Activated naive CD8-positive, alpha-beta T cell treated with anti-CD3 and anti-CD28 coated beads for 36 hours (primary cell): Measurements from ENCODE around the gene SLCO2A1. TPM values are rescaled to one million over a fixed set of nuclear protein-coding genes. Genes with fewer than 3 reads are reported as not detected.

Experiments
- DNase-seq: peaks from one replicate; pipeline ENCODE4 v3.0.0; 2021
- H3K27ac Mint-ChIP-seq: one replicate; pipeline ENCODE4 v1.8.0; 2022; ENCODE audit warnings: mild to moderate bottlenecking, moderate library complexity, mixed read lengths
- H3K27me3 Mint-ChIP-seq: one replicate; pipeline ENCODE4 v1.8.0; 2022; ENCODE audit warnings: mild to moderate bottlenecking, mixed read lengths
- H3K36me3 Mint-ChIP-seq: one replicate; pipeline ENCODE4 v1.8.0; 2021; ENCODE audit warnings: mild to moderate bottlenecking, mixed read lengths
- H3K4me1 Mint-ChIP-seq: one replicate; pipeline ENCODE4 v1.8.0; 2021; ENCODE audit warnings: mixed read lengths
- H3K4me3 Mint-ChIP-seq: one replicate; pipeline ENCODE4 v1.8.0; 2022; ENCODE audit warnings: mild to moderate bottlenecking, moderate library complexity, mixed read lengths
- H3K9me3 Mint-ChIP-seq: one replicate; pipeline ENCODE4 v1.8.0; 2022; ENCODE audit warnings: mixed read lengths
- total RNA-seq, 2 experiments: library from RNA; stranded (reverse); gene quantifications; one replicate each; pipeline ENCODE4 v1.2.3, GENCODE V29; 2021

The SLCO2A1 gene
- total RNA-seq, 2 experiments from 2014 or later = 0.08 TPM; not detected in 1

GRCh38 chr3:133884887-133885711 lies 144.6 kb downstream of the SLCO2A1 start:
- no peaks in the 10 kb centered on the region for H3K36me3 Mint-ChIP-seq
- H3K4me1 Mint-ChIP-seq = peaks cover 3% of the 10 kb centered on the region
- no peak overlapping the region for H3K4me3 Mint-ChIP-seq
- no peaks in the 10 kb centered on the region for H3K9me3 Mint-ChIP-seq
- no peak for DNase-seq
- H3K27me3 Mint-ChIP-seq = peaks cover 8% of the 10 kb centered on the region
- H3K27ac Mint-ChIP-seq = no peak overlapping the region

GRCh38 chr3:133884054-133884886 lies 145.5 kb downstream of the SLCO2A1 start:
- no peak overlapping the region for H3K27ac Mint-ChIP-seq
- peaks cover 3% of the 10 kb centered on the region for H3K4me1 Mint-ChIP-seq
- H3K27me3 Mint-ChIP-seq = peaks cover 8% of the 10 kb centered on the region
- no peaks in the 10 kb centered on the region for H3K36me3 Mint-ChIP-seq
- H3K9me3 Mint-ChIP-seq = no peaks in the 10 kb centered on the region
- no peak overlapping the region for H3K4me3 Mint-ChIP-seq
- DNase-seq = no peak

GRCh38 chr3:133883641-133884040 lies 146.1 kb downstream of the SLCO2A1 start:
- DNase-seq = no peak
- Mint-ChIP-seq H3K27ac (no peak overlapping the region), H3K4me1 (peaks cover 3% of the 10 kb centered on the region), H3K36me3 (no peaks in the 10 kb centered on the region), H3K9me3 (peaks cover 2% of the 10 kb centered on the region), H3K4me3 (no peak overlapping the region), H3K27me3 (peaks cover 8% of the 10 kb centered on the region)

GRCh38 chr3:133882986-133883586 lies 146.6 kb downstream of the SLCO2A1 start:
- Mint-ChIP-seq H3K4me3 (no peak overlapping the region), H3K36me3 (no peaks in the 10 kb centered on the region), H3K27ac (no peak overlapping the region), H3K9me3 (peaks cover 8% of the 10 kb centered on the region), H3K27me3 (peaks cover 8% of the 10 kb centered on the region), H3K4me1 (peaks cover 3% of the 10 kb centered on the region)
- DNase-seq = no peak

- Mint-ChIP-seq H3K9me3 (peaks cover 15% of the 10 kb centered on the region), H3K27me3 (peaks cover 8% of the 10 kb centered on the region), H3K27ac (no peak overlapping the region), H3K4me3 (no peak overlapping the region), H3K4me1 (peaks cover 3% of the 10 kb centered on the region), H3K36me3 (no peaks in the 10 kb centered on the region)
- no peak for DNase-seq
Observed at GRCh38 chr3:133881939-133882825, 147.5 kb downstream of the SLCO2A1 start.

GRCh38 chr3:133881492-133881891 lies 148.2 kb downstream of the SLCO2A1 start:
- Mint-ChIP-seq H3K27me3 (peaks cover 8% of the 10 kb centered on the region), H3K27ac (no peak overlapping the region), H3K4me3 (no peak overlapping the region), H3K9me3 (peaks cover 15% of the 10 kb centered on the region), H3K36me3 (no peaks in the 10 kb centered on the region), H3K4me1 (peaks cover 3% of the 10 kb centered on the region)
- DNase-seq = no peak

GRCh38 chr3:133880886-133881455 lies 148.8 kb downstream of the SLCO2A1 start:
- no peak for DNase-seq
- peaks cover 15% of the 10 kb centered on the region for H3K9me3 Mint-ChIP-seq
- H3K27me3 Mint-ChIP-seq = peaks cover 12% of the 10 kb centered on the region
- peaks cover 3% of the 10 kb centered on the region for H3K4me1 Mint-ChIP-seq
- no peak overlapping the region for H3K27ac Mint-ChIP-seq
- H3K4me3 Mint-ChIP-seq = no peak overlapping the region
- H3K36me3 Mint-ChIP-seq = no peaks in the 10 kb centered on the region

- Mint-ChIP-seq H3K27ac (no peak overlapping the region), H3K4me1 (peaks cover 3% of the 10 kb centered on the region), H3K9me3 (peaks cover 15% of the 10 kb centered on the region), H3K4me3 (no peak overlapping the region), H3K27me3 (peaks cover 12% of the 10 kb centered on the region), H3K36me3 (no peaks in the 10 kb centered on the region)
- DNase-seq = no peak
Observed at GRCh38 chr3:133880287-133880686, 149.4 kb downstream of the SLCO2A1 start.

- no peaks in the 10 kb centered on the region for H3K36me3 Mint-ChIP-seq
- no peak for DNase-seq
- no peak overlapping the region for H3K4me3 Mint-ChIP-seq
- H3K27ac Mint-ChIP-seq = no peak overlapping the region
- H3K4me1 Mint-ChIP-seq = peaks cover 3% of the 10 kb centered on the region
- H3K9me3 Mint-ChIP-seq = peaks cover 15% of the 10 kb centered on the region
- peaks cover 8% of the 10 kb centered on the region for H3K27me3 Mint-ChIP-seq
Observed at GRCh38 chr3:133878518-133878917, 151.2 kb downstream of the SLCO2A1 start.

Other genes with a start within 250 kb of the SLCO2A1 start
- 10 to 100 TPM; 91.3 to 94.0 TPM for gene SRPRB, start 224.1 kb downstream of the SLCO2A1 start, total RNA-seq
- under 1 TPM; 0.08 to 0.29 TPM for gene RAB6B, start 134.0 kb downstream of the SLCO2A1 start, total RNA-seq
- gene RYK, start 220.9 kb upstream of the SLCO2A1 start, total RNA-seq = 10 to 100 TPM; 18.7 to 21.0 TPM